ENCODE data around the gene TFEC. TPM values are rescaled to one million over a fixed set of nuclear protein-coding genes. Genes with fewer than 3 reads are reported as not detected.

TFEC gene
- total RNA-seq, 1 donor from 2014 or later, result 0.04 TPM

DNA sequence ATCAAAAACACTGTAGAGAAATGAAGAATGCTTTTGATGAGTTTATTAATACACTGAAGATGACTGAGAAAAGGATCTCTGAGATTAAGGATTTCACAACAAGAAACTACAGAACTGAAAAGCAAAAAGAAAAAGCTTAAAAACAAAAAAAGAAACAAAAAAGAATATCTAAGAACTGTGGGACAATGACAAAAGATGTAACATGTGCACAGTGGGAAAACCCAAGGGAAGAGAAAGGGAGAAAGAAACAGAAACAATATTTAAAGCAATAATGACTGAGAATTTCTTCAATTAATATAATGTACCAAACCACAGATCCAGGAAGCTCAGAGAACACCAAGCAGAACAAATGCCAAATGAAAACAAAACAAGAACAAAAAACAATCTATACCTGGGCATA, 42.2 kb downstream of the TFEC start:
- TF ChIP-seq, protein P1, sequence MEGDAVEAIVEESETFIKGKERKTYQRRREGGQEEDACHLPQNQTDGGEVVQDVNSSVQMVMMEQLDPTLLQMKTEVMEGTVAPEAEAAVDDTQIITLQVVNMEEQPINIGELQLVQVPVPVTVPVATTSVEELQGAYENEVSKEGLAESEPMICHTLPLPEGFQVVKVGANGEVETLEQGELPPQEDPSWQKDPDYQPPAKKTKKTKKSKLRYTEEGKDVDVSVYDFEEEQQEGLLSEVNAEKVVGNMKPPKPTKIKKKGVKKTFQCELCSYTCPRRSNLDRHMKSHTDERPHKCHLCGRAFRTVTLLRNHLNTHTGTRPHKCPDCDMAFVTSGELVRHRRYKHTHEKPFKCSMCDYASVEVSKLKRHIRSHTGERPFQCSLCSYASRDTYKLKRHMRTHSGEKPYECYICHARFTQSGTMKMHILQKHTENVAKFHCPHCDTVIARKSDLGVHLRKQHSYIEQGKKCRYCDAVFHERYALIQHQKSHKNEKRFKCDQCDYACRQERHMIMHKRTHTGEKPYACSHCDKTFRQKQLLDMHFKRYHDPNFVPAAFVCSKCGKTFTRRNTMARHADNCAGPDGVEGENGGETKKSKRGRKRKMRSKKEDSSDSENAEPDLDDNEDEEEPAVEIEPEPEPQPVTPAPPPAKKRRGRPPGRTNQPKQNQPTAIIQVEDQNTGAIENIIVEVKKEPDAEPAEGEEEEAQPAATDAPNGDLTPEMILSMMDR (IDR thresholded peaks at IDR 0.05; ENCODE audit: insufficient read depth, low read length, poor library complexity, severe bottlenecking), result no peak
- H3K4me3 ChIP-seq (ENCODE audit: low read depth, low read length), result no peak overlapping the region
- no peaks in the 10 kb centered on the region for H3K36me3 ChIP-seq (ENCODE audit: control insufficient read depth, insufficient read depth, low read length)
- H3K27me3 ChIP-seq (ENCODE audit: control insufficient read depth, insufficient read depth, low read length), result no peaks in the 10 kb centered on the region
- no peak for DNase-seq (ENCODE audit: low read depth)

- Histone ChIP-seq H3K4me3 (ENCODE audit: low read depth, low read length) (no peak overlapping the region), H3K27me3 (ENCODE audit: control insufficient read depth, insufficient read depth, low read length) (no peaks in the 10 kb centered on the region), H3K36me3 (ENCODE audit: control insufficient read depth, insufficient read depth, low read length) (no peaks in the 10 kb centered on the region)
- DNase-seq (ENCODE audit: low read depth), result no peak
- TF ChIP-seq, protein P1 (IDR thresholded peaks at IDR 0.05; ENCODE audit: insufficient read depth, low read length, poor library complexity, severe bottlenecking), result no peak
Measured at GRCh38 chr7:115987486-115987885, 43.1 kb downstream of the TFEC start.

- no peaks in the 10 kb centered on the region for H3K27me3 ChIP-seq (ENCODE audit: control insufficient read depth, insufficient read depth, low read length)
- H3K4me3 ChIP-seq (ENCODE audit: low read depth, low read length), result no peak overlapping the region
- H3K36me3 ChIP-seq (ENCODE audit: control insufficient read depth, insufficient read depth, low read length), result no peaks in the 10 kb centered on the region
- TF ChIP-seq, protein P1 (IDR thresholded peaks at IDR 0.05; ENCODE audit: insufficient read depth, low read length, poor library complexity, severe bottlenecking), result no peak
- DNase-seq (ENCODE audit: low read depth), result no peak
Measured at GRCh38 chr7:115984105-115984504, 46.5 kb downstream of the TFEC start.

GRCh38 chr7:115980159-115980558, 50.4 kb downstream of the TFEC start:
- no peaks in the 10 kb centered on the region for H3K36me3 ChIP-seq (ENCODE audit: control insufficient read depth, insufficient read depth, low read length)
- no peaks in the 10 kb centered on the region for H3K27me3 ChIP-seq (ENCODE audit: control insufficient read depth, insufficient read depth, low read length)
- no peak for DNase-seq (ENCODE audit: low read depth)
- TF ChIP-seq, protein P1 (IDR thresholded peaks at IDR 0.05; ENCODE audit: insufficient read depth, low read length, poor library complexity, severe bottlenecking), result no peak
- H3K4me3 ChIP-seq (ENCODE audit: low read depth, low read length), result no peak overlapping the region

DNA sequence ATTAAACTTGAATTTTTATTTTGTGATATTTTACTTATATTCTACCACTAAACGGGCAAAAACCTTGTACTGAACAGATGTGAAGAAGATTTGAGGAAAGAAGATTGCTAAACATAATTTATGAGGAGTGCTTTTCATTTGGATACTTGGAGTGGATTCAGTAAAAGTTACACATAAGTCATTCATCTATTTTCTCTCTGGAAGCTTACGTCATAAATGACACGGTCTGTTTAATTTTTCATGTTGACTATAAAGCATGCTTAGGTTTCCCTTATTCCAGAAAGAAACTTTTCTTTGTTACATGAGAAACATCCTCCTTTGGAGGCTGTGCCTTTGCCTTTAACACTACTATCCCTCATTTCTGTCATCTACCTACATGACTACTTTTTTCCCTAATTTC, 53.9 kb downstream of the TFEC start:
- H3K4me3 ChIP-seq (ENCODE audit: low read depth, low read length), result no peak overlapping the region
- H3K27me3 ChIP-seq (ENCODE audit: control insufficient read depth, insufficient read depth, low read length), result no peaks in the 10 kb centered on the region
- DNase-seq (ENCODE audit: low read depth), result no peak
- H3K36me3 ChIP-seq (ENCODE audit: control insufficient read depth, insufficient read depth, low read length), result no peaks in the 10 kb centered on the region
- TF ChIP-seq, protein P1 (IDR thresholded peaks at IDR 0.05; ENCODE audit: insufficient read depth, low read length, poor library complexity, severe bottlenecking), result no peak

GRCh38 chr7:115975766-115976165, 54.8 kb downstream of the TFEC start:
- Histone ChIP-seq H3K27me3 (ENCODE audit: control insufficient read depth, insufficient read depth, low read length) (no peaks in the 10 kb centered on the region), H3K4me3 (ENCODE audit: low read depth, low read length) (no peak overlapping the region), H3K36me3 (ENCODE audit: control insufficient read depth, insufficient read depth, low read length) (no peaks in the 10 kb centered on the region)
- DNase-seq (ENCODE audit: low read depth), result no peak
- TF ChIP-seq, protein P1 (IDR thresholded peaks at IDR 0.05; ENCODE audit: insufficient read depth, low read length, poor library complexity, severe bottlenecking), result no peak

Data from kidney epithelial cell (primary cell).